ENCODE data around the gene BRAF.
A peak's percentile ranks its signal among the peaks of the same experiment; 100 is the strongest.
"Not testable (repeated sequence)": the region's sequence is repeated elsewhere in the genome, so short reads cannot be mapped to it uniquely, and the experiment has no call there.

The BRAF gene

DNA sequence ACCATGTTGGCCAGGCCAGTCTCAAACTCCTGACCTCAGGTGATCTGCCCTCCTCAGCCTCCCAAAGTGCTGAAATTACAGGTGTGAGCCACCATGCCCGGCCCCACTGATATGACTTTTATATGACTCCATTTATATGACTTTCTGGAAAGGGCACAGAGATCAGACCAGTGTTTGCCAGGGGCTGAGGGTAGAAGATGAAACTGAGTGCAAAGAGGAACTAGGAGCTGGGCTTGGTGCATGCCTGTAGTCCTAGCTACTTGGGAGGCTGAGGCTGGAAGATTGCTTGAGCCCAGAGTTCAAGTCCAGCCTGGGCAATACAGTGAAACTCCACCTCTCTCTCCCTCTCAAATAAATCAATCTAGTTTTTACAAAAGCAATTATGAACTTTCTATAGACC lies 7.5 kb downstream of the BRAF start:
- DNase-seq, result no peak

DNA sequence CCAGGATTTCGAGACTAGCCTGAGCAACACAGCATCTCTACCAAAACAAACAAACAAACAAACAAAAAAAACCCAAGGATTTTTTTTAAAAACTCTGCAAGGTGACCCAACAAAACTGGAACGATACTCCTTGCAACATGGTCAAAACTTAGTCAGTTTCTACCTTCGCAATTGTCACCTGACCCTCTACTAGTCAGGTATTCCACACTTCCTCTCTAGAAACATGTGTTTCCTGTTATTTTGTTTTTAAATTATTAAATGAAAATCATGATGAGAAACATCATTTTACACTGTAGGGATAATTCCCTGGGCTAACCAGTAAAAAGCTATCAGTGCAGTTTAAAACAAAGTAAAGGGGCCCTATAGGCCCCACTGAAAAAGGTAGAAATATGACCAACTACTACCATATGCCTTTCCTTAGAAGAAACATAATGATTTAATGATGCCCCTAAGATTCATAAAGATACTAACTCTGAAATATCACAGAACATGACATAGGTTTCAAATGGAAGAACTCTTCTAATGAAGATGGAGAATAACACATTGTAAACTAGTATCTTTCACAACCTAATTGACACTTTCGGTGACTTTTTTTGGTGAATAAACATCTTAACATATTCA lies 8.7 kb downstream of the BRAF start:
- DNase-seq, result no peak

DNA sequence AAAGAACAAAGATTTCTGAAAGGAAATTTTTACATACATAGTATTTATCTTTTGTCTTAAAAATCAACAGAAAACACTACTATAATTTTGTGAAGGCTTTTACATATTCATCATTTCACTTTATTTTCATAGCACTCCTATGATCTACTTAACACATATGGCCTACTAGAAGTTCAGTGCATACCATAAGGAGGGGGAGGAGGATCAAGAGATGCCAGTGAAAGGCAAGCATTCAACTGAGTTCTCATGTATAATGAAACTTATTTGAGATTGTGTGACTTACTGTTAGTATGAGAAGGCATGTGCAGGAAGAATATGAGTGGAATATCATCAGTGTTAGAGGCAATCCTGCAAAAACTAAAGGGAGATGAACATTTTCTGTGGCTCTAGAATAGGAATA lies 10.6 kb downstream of the BRAF start:
- DNase-seq, result no peak

DNA sequence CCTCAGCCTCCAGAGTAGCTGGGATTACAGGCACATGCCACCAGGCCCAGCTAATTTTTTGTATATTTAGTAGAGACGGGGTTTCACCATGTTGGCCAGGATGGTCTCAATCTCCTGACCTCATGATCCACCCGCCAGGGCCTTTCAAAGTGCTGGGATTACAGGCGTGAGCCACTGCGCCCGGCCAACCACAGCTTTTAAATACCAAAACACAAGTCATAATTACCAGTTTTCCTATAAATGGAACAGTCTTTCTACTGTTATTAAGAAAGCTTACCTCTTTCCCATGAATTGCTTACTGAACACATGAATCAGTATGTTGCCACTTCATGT lies 11.2 kb downstream of the BRAF start:
- DNase-seq, result not testable (repeated sequence)

DNA sequence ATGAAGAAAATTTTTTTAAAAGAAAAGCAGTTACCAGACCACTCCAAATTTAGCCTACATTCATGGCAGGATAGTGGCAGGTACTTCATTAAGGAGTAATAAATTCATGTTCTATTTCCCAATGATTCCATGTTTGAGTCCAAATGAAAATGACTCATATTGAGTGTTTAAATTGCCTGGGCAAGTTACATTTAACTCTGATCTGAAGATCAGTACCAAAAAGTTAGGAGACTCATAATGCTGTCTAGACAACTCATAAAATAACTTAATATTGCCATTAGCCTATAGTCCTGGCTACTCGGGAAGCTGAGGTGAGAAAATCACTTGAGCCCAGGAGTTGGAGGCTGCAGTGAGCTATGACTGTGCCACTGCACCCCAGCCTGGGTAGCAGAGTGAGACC lies 13.0 kb downstream of the BRAF start:
- no peak for DNase-seq

- DNase-seq, result no peak
These were observed 15.1 kb downstream of the BRAF start for GRCh38 chr7:140909476-140910161.

DNA sequence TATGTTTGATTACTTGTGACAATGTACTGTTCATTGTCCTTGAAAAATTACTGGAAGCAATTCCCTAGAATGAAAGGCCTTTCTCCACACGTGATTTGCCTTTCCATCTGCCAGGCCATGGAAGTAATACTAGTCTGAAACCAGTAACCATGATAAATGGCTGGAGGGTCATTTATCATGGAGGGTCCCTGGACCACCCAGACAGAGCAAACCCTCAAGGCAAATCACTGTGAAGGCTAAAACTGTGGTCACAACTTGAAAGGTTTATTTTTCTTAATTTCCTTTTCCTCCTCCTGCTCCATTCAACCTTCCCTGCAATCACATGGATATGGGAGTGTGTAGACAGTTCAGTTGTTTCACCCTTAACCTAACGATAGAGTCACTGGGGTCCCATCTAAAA lies 16.4 kb downstream of the BRAF start:
- DNase-seq, result no peak

DNA sequence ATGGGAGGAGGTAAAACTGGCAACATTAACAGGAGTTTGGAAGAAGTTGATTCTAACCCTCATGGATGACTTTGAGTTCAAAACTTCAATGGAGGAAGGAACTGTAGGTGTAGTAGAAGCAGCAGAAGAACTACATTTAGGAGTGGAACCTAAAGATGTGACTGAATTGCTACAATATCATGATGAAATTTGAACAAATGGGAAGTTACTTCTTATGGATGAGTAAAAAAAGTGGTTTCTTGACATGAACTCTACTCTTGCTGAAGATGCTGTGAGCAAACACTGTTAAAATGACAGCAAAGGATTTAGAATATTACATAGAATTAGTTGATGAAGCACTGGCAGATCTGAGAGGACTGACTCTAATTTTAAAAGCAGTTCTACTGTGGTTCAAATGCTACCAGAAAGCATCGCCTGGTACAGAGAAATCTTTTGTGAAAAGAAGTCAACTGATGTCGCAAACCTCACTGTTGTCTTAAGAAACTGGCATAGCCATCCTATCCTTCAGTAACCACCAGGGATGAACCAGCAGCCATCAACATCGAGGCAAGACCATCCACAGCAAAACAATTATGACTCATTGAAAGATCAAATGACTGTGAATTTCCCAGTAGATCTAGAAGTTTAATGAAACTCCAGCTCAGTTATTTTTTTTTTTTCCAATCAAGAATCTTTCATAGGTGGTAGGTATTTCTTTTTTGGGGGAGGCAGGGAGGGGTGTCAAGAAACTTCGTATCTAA lies 20.8 kb downstream of the BRAF start:
- DNase-seq, result no peak

- no peak for DNase-seq
These were observed 22.3 kb downstream of the BRAF start for GRCh38 chr7:140902303-140902953.

DNA sequence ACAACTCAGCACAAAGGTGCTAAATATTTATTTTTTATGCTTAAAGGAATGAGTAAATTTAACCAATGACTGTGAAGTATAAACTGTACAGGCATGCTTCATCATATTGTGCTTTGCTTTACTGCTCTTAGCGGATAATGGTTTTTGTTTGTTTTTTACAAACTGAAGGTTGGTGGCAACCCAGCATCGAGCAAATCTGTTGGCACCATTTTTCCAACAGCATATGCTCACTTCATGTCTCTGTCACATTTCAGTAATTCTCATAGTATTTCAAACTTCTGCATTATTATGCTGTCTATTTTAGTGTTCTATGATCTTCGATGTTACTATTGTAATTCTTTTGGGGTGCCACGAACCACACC lies 22.8 kb downstream of the BRAF start:
- no peak for DNase-seq

- DNase-seq, result no peak
These were observed 24.8 kb downstream of the BRAF start for GRCh38 chr7:140899883-140900282.

DNA sequence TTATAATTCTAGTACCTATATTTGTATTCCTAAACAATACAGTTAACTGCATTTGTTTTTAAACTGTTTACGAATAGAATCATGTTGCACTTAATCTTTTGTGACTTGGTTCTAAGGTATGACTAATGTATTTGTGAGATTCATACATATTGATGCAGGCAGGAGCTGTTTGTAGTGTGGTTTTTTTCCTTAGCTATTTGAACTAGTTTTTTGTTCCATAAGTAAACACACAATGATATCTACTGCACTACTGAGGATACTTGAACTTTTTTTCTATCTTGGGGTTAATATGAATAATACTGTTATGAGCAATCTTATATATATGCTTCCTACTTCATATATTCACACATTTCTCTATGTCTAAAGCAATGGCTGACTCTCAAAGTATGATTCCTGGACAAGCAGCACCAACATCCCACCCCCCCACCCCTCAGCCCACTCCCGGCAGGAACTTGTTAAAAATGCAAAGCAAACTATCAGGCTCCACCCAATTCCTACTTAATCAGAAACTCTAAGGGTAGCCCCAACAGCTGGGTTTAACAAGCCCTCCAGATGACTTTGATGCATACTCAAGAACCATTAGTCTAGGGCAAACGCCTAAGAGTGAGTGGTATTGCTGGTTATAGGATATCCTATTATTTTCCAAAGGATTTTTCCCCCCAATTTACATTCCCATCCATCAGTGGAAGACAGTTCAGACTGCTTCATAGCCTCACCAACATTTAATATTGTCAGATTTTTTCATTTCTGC lies 25.8 kb downstream of the BRAF start:
- no peak for DNase-seq

GRCh38 chr7:140896996-140897395 lies 27.7 kb downstream of the BRAF start:
- no peak for DNase-seq

DNA sequence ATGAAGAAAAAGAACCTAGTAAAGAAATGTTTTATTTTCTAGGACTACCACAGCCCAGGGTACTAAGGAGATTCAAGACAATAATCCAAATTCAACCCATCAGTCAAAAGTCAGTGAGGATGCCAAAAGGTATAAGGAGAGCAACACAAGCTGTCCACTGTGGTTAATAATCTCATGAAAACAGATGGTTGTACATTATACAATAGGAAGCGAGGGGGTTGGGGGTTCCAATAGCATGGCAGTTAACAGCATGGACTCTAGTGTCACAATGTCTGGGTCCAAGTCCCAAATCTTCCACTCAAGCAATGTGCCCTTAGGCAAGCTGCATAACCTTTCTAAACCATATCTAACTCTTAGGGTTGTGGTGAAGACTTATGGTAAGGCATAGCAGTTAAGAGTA lies 35.1 kb downstream of the BRAF start:
- DNase-seq, result no peak

DNA sequence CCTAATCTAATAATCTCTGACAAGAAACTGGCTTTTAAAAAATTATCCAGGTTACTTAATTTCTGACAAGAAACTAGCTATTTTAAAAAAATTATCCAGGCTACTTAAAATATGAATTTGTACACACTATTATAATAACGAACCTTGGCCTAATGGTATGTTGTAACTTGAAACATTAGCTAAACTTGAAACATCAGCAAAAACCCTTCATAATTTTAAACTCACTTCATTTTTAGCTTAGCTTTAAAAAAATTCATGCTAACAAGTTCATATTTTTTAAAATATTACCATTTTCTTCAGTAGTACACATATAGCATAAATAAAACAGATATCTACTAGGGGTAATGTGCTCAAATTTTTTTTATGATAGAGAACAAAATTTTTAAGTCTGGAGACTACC lies 35.6 kb downstream of the BRAF start:
- DNase-seq, result no peak

GRCh38 chr7:140888087-140888486 lies 36.6 kb downstream of the BRAF start:
- DNase-seq, result no peak

GRCh38 chr7:140885735-140886334 lies 38.9 kb downstream of the BRAF start:
- DNase-seq, result no peak

DNA sequence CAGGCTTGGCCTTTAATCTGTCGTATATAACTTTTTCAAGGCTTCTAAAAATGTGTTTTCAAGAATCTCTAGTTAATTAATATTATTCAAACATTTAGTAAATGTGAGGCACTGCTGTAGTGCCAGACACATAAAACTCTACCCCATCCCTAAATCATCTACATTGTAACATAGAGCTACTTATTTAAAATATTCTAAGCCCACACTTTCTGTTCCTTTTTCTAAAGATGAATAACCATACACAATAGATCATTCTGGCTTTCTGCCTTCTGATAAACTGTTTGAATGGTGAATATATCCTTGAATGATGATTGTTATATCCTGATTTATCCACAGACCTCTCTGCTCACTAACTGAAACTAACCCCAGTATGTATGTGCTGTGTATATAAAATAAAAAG lies 41.4 kb downstream of the BRAF start:
- no peak for DNase-seq

DNA sequence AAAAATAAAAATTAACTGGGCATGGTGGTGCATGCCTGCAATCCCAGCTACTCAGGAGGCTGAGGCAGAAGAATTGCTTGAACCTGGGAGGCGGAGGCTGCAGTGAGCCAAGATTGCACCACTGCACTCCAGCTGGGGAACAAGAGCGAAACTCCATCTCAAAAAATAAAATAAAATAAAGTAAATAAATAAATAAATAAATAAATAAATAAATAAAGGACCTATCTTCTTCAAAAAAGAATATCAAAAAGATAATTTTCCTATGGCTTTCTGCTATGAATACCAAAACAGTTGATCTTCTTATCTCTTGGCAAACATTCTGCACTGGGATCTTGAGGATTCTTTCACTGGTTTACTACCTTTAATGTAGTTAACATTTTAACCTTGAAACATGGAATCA lies 41.9 kb downstream of the BRAF start:
- DNase-seq, result not testable (repeated sequence)

- no peak for DNase-seq
These were observed 43.1 kb downstream of the BRAF start for GRCh38 chr7:140881507-140882228.

DNA sequence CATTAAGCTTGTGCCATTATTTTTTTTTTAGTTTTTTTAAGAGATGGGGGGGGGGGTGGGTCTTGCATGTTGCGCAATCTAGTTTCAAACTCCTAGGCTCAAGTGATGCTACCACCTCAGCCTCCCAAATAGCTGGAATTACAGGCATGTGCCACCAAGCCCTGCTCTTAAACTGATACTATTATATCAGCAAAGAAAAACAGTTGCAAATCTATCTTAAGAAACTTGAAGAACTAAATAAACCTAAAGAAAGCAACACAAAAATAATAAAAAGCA lies 47.5 kb downstream of the BRAF start:
- DNase-seq, result no peak

DNA sequence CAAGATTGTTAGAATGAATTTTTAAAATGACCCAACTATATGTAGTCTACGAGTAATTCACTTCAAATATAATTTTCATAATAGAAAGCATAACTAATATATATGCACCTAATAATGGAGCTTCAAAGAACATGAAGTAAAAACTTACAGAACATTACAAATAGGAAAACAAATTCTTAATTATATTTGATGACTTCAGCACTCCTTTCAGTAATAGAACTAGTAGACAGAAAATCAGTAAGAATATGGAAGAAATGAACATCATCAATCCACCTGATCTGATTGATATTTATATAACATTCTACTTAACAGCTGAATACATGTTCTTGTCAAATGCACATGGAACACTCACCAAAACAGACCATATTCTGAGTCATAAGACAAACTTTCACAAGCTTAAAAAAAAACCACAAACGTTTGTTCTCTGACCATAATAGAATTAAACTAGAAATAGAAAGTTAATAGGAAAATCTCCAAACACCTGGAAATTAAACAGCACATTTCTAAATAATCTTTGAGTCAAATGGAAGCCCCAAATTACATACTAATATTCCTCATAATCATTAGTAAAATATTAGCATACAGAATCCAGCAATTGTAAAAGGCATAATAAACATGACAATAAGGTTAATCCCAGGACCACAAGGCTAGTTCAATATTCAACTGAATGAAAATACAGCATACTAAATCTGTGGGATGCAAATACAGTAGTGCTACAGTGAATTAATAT lies 48.0 kb downstream of the BRAF start:
- DNase-seq, result peak in 1 of 2 donors; percentile 45
